GM18511 (cell line): ENCODE data around the gene PLOD1.
A peak's percentile ranks its signal among the peaks of the same experiment; 100 is the strongest.
"Not testable (repeated sequence)": the region's sequence is repeated elsewhere in the genome, so short reads cannot be mapped to it uniquely, and the experiment has no call there.

Experiments
- ATAC-seq: cut with Tn5 transposase; IDR thresholded peaks from one replicate; pipeline ENCODE4 v1.9.1; 2021; ENCODE audit warnings: mild to moderate bottlenecking, moderate library complexity; ENCODE audit not compliant: unreplicated experiment

Gene PLOD1

GRCh38 chr1:11934302-11935056 is at the start of gene PLOD1:
Gene PLOD1, plus strand, starts transcription at chr1:11934717. Its CDS starts 63 bp downstream, at chr1:11934780.
- peak; percentile 85 for ATAC-seq

DNA sequence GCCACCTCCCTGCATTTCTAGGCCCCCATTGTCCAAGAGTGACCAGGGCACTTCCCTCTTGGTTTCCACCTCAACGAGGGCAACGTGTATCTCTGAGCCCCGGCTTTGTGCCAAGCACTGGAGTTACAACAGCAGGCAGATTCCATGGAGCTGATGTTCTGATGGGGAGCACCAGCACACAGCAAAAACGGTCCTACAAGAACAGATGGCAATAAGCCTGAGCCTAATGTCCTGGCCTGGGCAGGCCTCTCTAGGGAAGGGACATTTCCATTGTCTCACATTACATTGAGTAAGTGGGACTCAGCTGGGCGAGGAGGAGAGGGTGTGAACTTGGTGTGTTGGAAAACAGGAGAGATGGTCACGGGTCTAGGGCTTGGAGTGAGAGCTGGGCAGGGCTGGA is 48.6 kb upstream of the PLOD1 start:
- no peak for ATAC-seq

DNA sequence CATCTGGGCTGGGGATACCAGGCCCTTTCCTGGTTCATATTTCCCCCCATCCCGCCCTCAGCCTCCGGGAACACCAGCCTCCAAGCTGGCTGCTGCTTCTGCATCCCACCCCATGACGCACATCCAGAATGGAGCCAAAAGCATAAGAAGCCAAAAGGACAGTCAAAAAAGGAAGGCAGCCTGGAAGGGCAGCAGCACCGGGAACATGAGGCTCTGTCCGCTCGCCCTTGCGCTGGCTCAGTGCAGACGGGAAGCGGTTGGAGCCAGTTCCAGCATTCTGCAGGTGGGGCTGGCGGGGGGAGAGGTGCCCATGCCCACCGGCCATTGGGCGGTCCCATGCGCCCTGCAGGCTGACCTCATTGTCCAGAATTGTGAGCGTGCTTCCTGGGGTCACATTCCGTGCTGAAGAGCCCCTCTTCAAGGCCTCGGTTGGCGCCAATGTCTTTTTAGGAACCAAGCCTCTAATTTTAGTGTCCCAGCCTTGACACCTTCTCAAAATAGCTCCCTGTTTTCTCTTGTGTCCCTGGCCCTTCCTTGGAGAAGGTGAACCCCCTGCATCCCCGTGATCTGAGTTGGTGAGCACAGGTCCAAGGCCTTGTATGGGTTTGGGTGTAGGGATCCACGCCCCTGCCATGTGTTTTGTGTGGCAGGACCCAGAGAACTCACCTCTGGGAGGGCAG is 47.4 kb upstream of the PLOD1 start:
- ATAC-seq, result no peak

DNA sequence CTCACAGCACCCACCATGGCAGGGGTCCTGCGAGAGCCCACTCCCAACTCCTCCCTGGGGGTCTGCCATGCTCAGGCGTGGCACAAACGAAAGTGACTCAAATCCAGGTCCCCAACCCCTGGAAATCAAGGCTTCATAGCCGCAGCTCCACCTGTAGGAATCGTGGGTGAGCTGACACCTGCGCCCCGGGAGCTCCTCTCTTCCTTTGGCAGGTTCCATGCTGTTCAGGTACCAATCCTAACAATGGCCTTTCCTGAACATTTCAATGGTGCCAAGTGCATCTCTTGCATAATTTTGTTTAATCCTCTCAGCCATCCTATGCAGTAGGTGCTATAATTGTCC is 46.9 kb upstream of the PLOD1 start:
- no peak for ATAC-seq

DNA sequence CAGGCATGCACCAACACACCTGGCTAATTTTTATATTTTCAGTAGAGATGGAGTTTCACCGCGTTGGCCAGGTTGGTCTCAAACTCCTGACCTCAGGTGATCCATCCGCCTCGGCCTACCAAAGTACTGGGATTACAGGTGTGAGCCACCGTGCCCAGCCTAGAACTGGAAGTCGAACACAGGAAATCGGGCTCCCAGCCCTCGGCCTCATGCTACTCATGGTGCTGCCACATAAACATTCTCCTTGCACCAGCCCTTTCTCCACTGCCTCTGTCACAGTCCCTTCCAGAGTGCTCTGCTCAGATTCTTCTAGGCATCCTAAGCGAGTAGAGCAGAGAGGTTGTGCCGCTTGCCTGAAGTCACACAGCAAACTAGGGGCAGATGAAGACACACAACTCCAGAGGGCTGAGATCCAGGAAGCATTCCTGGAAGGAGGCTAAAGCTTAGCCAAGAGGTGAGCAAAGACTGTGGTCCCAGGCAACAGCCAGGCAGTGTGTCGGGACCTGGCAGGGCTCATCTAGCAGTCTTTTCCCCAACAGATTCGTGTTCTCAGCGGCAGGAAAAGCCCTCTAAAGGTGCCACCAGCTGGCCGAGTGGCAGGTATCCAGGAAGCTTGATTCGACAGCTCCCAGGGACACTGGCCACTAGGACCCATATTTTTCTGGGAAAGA is 46.2 kb upstream of the PLOD1 start:
- ATAC-seq, result no peak

DNA sequence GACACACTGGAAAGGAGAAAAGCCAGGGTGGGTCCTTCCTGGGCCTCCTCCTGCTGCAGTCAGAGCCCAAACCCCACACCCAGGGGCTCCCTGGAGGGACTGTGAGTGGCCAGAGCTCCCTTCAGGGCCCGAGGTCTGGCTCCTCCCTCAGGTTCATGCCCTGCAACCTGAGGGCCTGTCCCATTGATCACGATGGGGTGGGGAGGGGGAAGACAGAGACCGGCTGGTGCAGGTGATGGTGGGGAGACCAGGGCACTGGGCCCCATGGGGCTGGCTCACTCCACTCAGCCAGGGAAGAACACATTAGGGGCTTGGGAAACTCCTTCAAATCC is 45.7 kb upstream of the PLOD1 start:
- no peak for ATAC-seq

- no peak for ATAC-seq
Observed at GRCh38 chr1:11891433-11892186, 42.9 kb upstream of the PLOD1 start.

DNA sequence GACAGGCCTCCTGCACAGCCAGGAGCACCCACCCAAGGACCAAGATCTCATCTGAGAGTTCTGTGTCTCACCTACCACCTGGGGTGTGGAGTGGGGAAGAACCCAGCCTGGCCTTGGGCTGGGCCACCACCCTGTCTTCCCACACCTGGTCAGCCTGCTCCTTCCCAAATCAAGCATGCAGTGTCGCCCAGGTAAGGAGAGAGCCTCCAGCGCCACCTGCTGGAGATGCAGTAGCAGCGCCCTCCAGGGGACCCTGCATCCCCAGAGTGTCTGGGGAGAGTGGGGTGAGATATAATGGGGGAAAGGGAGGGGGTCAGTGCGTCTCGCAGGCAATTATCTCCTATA is 40.6 kb upstream of the PLOD1 start:
- no peak for ATAC-seq

DNA sequence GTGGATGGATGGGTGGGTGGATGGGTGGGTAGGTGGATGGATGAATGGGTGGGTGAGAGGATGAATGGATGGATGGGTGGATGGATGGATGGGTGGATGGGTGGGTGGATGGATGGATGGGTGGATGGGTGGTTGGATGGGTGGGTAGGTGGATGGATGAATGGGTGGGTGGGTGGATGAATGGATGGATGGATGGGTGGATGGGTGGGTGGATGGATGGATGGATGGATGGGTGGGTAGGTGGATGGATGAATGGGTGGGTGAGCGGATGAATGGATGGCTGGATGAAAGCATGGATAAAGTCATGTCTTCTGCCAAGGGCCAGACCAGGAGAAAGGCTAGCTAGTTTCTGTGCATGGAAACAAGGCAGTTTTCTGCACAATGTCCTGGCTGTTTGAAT is 40.0 kb upstream of the PLOD1 start:
- not testable (repeated sequence) for ATAC-seq

DNA sequence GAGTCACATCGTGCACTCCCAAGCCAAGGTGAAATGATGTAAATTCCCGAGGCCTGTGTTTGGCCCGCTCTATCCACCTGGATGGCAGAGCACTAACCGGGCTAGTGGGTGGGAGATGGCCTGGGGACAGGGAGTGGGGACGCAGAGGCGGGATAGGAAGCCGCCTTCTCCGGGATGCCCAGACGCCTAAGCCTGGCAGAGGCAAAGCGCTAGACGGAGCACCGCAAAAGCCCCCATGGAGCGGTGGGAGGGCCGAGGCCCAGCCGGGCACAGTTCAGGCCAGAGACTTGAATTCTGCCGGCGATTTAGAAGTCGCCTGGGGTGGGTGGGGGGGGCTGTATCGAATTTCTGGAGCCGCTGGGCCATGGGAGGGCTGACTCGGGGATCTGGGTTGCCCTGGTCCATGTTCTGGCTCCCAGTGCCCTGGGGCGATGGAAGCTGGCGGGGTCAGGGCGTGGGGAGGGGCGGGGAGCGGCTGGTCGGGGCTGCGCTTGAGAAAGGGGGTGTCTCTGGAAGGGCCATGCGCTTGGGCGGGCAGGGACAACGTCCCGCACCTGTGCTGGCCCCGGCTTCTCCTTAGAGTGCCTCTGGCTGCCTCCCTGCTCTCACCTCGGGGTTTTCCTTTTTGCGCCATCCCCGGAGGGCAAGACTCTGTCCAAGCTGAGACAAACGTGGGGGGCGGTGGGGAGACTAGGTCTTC is 36.3 kb upstream of the PLOD1 start:
- no peak for ATAC-seq

DNA sequence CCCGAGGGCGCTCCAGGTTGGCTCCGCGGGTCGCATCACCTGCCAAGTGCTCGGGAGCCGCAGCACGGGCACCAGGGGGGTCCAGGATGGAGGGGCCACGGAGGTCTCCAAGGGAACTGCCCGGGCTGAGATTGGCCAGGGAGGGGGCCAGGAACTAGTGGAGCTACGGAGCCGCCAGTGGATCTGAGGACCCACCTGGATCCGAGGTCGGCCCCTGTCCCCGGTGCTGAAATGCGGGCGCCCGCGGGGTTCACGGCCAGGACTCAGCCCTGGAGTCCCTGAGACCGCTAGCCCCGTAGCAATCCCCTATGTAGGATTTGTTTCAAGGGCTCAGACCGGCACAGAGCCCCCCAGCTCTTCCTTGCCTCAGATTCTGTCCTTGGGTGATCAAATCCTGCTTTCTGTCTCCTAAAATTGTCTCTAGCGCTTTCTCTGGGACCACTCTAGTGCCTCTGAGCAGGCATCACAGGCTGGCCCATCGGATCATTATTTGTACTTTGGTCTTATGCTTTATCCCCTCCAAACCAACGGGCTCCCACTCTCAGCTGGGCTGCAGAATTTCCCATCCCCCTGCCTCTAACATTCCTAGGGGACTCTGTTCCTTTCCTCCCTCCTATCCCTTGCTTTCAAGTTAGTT is 35.6 kb upstream of the PLOD1 start:
- no peak for ATAC-seq

GRCh38 chr1:11901446-11901845 is 33.1 kb upstream of the PLOD1 start:
- ATAC-seq, result not testable (repeated sequence)

GRCh38 chr1:11903210-11903609 is 31.3 kb upstream of the PLOD1 start:
- ATAC-seq, result no peak

DNA sequence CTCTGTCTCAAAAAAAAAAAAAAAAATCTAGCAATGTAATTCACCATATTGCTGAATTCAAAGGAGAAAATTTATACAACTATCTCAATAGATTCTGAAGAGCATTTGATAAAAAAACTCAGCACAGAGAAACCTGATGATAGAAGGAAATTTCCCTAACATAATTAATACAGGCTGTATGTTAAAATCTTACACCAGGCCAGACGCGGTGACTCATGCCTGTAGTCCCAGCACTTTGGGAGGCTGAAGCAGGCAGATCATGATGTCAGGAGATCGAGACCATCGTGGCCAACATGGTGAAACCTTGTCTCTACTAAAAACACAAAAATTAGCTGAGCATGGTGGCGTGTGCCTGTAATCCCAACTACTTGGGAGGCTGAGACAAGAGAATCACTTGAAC is 30.4 kb upstream of the PLOD1 start:
- not testable (repeated sequence) for ATAC-seq

GRCh38 chr1:11904978-11905377 is 29.5 kb upstream of the PLOD1 start:
- no peak for ATAC-seq

- ATAC-seq, result no peak
Observed at GRCh38 chr1:11906870-11907269, 27.6 kb upstream of the PLOD1 start.

- ATAC-seq, result peak; percentile 55
Observed at GRCh38 chr1:11907275-11908094, 27.0 kb upstream of the PLOD1 start.

- ATAC-seq, result peak; percentile 56
Observed at GRCh38 chr1:11908095-11908675, 26.3 kb upstream of the PLOD1 start.

- ATAC-seq, result not testable (repeated sequence)
Observed at GRCh38 chr1:11910914-11911228, 23.6 kb upstream of the PLOD1 start.
